Mononuclear cell (primary cell): ENCODE results near the gene GSTM2. TPM values are rescaled to one million over a fixed set of nuclear protein-coding genes. Genes with fewer than 3 reads are reported as not detected.
A peak's percentile ranks its signal among the peaks of the same experiment; 100 is the strongest.

Experiments
- H3K27me3 ChIP-seq: 2 replicates; pipeline ENCODE4 v1.6.0; 2011; ENCODE audit warnings: low read length, control low read depth; ENCODE audit not compliant: insufficient read depth
- H3K4me1 ChIP-seq: 2 replicates; pipeline ENCODE4 v1.5.1; 2011; ENCODE audit warnings: mild to moderate bottlenecking, low read length, control low read depth; ENCODE audit not compliant: insufficient read depth
- H3K4me3 ChIP-seq: 2 replicates; pipeline ENCODE4 v1.5.1; 2011; ENCODE audit warnings: mild to moderate bottlenecking, low read length, moderate library complexity
- H3K9me3 ChIP-seq: 2 replicates; pipeline ENCODE4 v1.5.1; 2011; ENCODE audit warnings: low read depth, mild to moderate bottlenecking, control low read depth, low read length
- total RNA-seq: library from RNA; depleted of rRNA; stranded (reverse); fragments of >200 nt; gene quantifications from one replicate; pipeline ENCODE4 v1.2.3, GENCODE V29; 2012

Gene GSTM2
- 16.1 TPM for total RNA-seq

DNA sequence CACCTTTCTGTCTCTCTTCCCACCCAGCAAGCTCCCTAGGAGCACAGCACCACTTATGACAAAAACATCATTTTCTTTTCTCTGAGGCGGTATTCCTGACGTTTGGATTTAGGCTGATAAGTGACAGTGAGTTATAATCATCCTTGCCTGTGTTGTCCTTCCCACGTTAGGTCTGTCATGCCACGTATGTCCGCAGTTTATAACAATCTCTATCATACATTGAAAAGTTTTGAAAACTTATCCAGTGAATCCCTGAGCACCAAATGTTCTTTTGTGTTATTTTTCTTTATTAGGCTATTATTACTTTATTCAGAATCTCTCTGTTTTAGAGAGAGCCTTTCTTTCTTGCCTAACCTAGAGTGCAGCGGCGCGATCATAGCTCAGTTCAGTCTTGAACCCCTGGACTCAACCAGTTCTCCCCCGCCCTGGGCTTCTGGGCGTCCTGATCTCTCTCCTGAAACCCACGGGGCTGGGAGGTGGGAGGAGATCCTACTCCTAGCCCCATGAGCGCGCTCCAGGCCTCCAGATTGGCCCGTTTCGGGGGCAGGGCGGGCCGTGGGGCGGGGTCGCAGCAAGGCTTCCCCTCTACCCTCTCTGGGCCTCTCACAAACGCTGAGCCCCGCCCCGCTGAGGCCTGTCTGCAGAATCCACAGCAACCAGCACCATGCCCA, at the start of gene GSTM2:
GSTM2 (plus strand) TSS at position 606 of the 671 bp plus-strand sequence; CDS start at position 665, 59 bp downstream.
- peaks cover 12% of the 10 kb centered on the region for H3K4me1 ChIP-seq
- no peaks in the 10 kb centered on the region for H3K9me3 ChIP-seq
- no peaks in the 10 kb centered on the region for H3K27me3 ChIP-seq
- H3K4me3 ChIP-seq, result no peak within 1 kb of the TSS

DNA sequence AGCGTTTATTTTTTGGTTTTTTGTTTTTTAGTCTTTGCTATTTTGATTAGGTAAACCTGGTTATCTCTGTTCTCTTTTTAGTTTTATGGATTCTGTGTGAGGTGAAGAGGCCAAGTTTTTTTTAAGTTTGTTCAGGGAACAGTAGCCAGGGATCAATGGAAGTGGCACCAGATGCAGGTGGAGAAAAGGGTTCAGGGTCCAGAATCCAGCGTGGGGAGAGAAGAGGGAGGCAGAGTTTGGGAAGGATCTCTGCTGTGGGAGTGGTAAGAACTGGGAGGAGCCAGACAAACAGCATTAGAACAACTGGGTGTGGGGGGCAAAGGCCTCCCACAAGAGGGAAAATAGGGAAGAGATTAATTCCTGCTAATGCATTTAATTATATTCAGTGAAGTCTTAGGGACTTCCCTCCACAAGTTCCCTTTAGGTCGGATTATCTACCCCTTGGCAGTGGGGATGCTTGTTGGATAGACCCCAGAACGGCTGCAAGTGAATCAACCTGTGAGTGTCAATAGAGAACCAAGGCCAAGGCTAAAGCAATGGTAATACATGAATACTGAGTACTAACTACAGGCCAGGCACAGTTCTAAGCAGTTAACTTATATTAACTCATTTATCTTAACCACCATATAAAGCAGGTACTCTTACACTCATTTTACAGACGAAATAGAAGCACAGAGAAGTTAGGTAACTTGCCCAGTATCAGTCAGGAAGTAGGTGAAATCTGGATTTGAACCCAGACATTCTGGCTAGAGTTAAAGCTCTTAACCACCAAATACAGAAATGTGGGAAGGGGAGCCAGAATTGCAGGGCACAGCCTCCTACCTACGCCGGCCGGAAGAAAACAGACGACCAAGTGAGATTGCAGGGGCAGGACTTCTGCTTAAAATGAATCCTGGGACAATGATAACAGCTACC, 48.9 kb upstream of the GSTM2 start:
- Histone ChIP-seq H3K27me3 (no peaks in the 10 kb centered on the region), H3K9me3 (no peaks in the 10 kb centered on the region), H3K4me1 (peaks cover 87% of the 10 kb centered on the region), H3K4me3 (peak overlapping the region; percentile 61)

DNA sequence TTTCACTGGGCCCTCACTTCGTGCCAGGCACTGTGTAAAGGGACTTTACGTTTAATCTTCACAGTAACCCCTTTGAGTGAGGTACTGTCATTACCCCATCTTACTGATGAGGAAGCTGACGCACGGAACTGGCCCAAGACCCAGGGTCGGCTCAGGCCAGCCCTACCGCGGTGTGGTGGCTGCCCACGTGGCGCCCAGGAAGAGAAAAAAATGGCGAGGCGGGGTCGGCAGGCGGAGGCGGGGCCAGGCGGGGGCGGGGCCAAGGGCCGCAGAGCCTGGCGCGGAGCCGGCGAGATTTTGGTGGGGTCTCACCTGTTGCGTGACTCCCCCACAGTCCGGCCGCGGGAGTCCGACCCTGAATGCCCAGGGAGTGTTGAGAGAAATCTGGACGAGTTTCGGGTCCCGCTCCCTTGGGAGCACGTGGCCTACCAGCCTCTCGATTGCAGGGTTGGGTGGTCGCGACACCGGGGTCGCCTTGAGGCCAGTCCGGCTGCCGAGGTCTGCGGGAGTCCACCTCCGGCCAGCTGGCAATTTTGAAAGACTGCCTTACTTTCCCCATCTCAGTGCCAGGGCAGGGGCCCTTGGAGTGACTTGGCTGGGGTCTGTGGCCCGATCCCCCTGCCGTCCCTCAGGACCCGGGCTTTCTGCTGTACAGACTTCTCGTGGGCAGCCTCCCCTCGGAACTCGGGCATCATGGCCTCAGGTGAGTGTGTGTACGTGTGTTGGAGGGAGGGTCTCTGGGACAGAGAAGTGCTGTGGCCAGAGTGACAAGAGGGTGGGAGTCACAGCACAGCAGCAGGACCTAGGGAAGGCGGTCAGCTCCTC, 48.1 kb upstream of the GSTM2 start, which contains the start of the genes AMPD2 and GNAT2:
AMPD2 (plus strand) TSS at position 262 of the 825 bp plus-strand sequence. CDS start 1,339 bp downstream, outside the sequence.
GNAT2 (minus strand) TSS at position 41 of the 825 bp plus-strand sequence. CDS start 6,746 bp downstream, outside the sequence.
- Histone ChIP-seq H3K9me3 (no peaks in the 10 kb centered on the region), H3K27me3 (no peaks in the 10 kb centered on the region), H3K4me1 (peaks cover 87% of the 10 kb centered on the region), H3K4me3 (peak within 1 kb of the TSS; percentile 61)

DNA sequence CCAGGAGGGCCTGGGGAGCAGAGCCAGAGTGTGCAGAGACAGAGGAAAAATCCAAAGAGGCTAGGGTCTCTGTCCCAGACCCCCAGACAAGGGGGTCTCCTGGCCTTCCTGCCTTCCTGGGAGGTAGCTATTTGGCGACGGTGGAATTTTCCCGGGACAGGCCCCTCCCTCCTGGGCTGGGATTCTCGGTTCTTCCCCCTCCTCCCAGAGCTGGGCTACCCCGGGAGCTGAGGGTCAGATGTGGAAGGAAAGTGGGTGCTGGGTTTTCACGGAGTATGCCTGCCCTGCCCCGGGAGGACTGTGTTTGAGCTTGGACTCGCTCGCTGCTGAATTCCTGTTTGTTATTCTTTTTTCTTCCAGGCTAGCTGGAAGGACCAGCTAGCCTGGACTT, 47.5 kb upstream of the GSTM2 start:
- Histone ChIP-seq H3K4me3 (peak overlapping the region; percentile 61), H3K4me1 (peaks cover 83% of the 10 kb centered on the region)

DNA sequence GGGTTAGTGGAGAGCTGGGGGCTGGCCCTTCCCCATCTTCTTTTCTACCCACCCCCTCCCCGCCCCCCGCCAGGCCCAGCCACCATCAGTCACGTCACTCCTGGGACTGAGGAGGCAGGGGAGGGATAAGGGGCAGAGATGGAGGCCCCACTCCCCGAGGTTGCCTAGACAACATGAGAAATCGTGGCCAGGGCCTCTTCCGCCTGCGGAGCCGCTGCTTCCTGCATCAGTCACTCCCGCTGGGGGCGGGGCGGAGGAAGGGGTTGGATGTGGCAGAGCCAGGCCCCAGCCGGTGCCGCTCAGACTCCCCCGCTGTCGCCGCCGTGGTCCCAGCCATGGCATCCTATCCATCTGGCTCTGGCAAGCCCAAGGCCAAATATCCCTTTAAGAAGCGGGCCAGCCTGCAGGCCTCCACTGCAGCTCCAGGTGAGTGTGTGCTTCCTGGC, 47.0 kb upstream of the GSTM2 start:
- Histone ChIP-seq H3K27me3 (no peaks in the 10 kb centered on the region), H3K4me3 (peak overlapping the region; percentile 61), H3K9me3 (no peaks in the 10 kb centered on the region), H3K4me1 (peaks cover 79% of the 10 kb centered on the region)

More for the DNA sequence above, 47.5 kb upstream of the GSTM2 start:
- no peaks in the 10 kb centered on the region for H3K9me3 ChIP-seq
- H3K27me3 ChIP-seq, result no peaks in the 10 kb centered on the region

DNA sequence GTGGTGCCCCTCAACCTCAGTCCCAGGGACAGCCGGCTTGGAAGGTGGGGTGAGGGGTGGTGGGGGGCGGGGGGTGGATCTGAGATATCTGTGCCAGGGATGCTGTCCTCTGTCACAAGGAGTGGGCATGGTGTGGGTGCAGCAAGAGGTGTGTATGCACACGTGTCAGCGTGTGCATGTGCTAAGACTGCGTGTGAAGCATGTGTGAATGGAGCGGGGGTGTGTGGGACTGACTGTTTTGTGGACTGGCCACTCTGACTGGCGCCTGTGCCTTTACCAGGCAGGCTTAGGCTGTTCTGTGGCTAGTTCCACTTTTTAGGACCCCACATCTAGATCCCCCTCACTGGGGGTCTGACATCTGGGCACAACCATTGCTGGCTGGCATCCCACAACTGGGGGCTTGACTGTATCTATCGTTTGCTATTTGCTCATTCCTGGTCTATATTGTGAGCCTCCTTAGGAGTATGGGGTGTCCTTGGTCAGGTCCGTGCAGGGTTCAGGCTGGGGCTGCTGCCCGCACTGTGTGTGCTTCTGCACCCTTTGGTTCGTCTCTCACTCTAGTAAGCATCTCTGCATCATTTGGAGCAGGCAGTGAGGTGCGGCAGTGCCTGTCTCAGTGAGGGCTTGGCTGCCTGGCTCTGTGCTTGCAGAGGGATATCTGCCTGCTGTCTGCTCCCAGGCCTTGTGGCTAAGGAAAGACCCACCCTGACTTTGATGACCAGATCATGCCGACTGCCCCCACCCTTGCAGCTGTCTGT, 46.3 kb upstream of the GSTM2 start:
- peaks cover 72% of the 10 kb centered on the region for H3K4me1 ChIP-seq
- no peaks in the 10 kb centered on the region for H3K9me3 ChIP-seq
- H3K4me3 ChIP-seq, result peak overlapping the region; percentile 61
- H3K27me3 ChIP-seq, result no peaks in the 10 kb centered on the region

DNA sequence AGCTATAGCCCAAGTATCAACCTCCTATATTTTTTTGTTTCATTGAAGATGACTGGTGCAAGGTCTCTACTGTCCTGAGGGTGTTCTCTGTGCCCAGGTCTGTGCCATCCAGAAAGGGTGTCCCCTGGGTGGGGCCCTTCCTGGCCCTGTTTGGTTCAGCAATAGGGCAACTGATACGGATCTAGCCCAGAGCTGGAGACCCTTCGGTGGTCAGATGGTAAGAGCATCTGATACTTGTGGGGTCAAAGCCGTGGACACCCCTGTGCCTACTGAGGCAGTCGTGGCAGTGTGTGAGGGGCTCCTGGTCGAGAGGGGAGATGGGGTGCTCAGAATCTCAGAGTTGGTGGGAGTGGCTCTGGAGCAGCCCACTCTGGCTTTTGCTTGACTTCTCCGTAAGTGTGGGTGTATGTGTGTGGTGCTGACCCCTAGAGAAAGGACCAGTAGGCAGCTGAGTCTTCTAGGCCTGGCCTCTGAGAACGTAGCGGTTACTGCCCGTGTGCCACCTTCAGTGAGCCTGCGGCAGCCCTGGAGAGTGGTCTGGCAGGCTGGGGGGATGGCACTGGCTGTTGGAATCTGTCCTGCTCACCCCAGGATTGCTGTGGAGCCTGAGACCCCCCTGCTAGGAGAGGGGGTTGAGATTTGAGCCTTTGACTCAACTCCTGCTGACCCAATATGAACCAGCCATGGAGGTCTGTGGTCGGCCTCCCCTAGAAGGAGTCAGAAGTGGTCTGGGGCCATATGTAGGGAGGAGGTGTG, 45.5 kb upstream of the GSTM2 start:
- Histone ChIP-seq H3K4me3 (peak overlapping the region; percentile 61), H3K27me3 (no peaks in the 10 kb centered on the region), H3K4me1 (peaks cover 64% of the 10 kb centered on the region), H3K9me3 (no peaks in the 10 kb centered on the region)

DNA sequence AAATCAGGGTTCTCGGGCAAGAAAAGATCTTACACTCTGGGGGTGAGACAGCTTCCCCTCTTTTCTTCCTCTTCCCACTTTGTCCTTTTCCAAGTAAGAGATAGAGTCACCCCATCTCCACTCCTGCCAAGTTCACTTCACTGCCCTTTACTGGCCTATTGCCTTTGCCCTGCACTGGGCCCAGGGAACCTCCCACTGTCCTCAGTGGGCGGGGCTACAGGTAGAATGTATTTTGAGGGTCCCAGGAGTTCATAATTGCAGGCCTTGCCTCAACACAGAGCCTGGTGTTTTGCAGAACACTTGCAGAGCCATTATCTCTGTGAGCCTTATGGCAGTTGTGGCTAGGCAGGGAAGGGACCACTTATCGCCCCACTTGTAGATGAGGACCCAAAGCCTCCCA, 45.0 kb upstream of the GSTM2 start:
- H3K9me3 ChIP-seq, result no peaks in the 10 kb centered on the region
- H3K4me1 ChIP-seq, result peaks cover 59% of the 10 kb centered on the region
- H3K4me3 ChIP-seq, result no peak overlapping the region
- no peaks in the 10 kb centered on the region for H3K27me3 ChIP-seq

DNA sequence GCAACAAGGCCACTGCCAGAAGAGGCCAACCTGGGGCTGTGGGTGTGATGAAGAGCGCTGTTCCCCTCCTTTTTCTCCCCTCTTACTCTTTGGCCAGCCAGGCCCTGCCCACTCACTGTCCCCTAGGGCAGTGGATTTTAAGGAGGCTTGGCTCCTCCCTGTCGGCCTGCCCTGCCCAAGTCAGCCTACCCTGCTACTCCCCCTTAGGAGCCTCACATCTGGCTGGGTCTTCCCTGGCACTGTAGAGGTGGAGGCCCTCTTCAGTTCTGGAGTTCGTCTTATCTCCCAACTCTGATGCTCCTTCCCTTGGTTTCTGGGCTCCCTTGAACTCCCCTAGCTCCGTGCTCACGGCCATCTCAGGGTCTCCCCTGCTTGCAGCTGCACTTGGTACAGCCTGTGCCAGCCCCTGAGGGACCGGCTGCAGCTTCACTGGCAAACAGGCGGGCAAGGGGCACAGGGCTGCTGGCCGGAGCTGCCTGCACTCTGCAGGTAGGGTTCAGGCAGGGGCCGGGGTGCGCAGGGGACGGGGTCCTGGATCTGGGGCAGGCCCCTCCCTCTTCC, 44.2 kb upstream of the GSTM2 start:
- H3K4me1 ChIP-seq, result peaks cover 53% of the 10 kb centered on the region
- H3K9me3 ChIP-seq, result no peaks in the 10 kb centered on the region
- no peak overlapping the region for H3K4me3 ChIP-seq

DNA sequence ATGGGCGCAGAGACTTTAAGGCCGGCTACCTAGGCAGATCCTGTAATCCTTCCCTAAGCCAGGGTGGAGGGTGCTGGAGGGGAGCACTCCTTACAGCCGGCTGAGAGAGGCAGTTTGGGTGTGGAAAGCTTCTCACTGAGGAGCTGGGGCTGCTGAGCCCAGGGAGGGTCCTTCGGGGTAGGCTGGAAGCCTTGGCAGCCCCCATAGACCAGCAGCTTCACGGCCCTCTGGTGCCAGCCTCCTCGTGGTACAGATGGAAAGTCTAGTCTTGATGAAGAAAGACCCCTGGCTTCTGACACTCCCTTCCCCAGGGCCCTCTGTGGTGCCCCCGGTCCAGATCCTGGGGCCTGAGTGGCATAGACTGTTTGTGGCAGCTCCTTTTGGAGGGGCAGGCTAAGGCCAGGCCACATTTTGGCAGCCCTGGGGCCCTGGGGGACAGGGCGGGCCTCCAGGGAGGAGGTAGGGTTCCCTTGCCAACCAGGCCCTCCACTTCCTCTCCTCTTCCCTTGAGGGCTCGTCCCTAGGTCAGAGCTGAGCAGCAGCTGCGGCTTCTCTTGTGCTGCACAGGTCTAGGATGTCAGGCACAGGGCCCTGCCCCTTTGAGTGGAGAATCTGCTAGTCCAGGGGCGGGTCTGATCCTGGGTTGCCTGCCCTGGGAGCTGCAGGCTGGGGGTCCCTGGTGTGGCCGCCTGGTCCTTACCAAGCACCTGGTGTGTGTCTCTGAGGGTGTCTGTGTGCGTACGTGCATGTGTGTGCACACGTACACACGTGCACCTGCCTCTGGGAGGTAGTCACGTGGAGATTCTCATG, 43.5 kb upstream of the GSTM2 start:
- Histone ChIP-seq H3K9me3 (no peaks in the 10 kb centered on the region), H3K4me1 (peaks cover 46% of the 10 kb centered on the region), H3K27me3 (no peaks in the 10 kb centered on the region), H3K4me3 (no peak overlapping the region)

More for the DNA sequence above, 44.2 kb upstream of the GSTM2 start:
- no peaks in the 10 kb centered on the region for H3K27me3 ChIP-seq

DNA sequence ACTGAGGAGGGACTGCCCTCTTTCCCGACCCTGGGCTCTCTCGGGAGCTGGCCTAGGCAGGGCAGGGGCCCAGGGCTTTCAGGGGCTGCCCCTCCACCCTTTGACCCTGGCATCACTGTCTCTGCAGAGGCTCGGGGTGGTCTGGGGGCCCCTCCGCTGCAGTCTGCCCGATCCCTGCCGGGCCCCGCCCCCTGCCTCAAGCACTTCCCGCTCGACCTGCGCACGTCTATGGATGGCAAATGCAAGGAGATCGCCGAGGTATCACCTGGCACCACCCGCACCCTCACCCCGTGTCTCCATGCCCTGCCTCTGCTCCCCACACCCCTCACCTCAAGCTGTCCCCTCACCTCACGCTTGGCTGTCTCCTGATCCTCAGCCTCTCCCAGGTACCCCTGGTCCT, 42.7 kb upstream of the GSTM2 start:
- H3K4me3 ChIP-seq, result no peak overlapping the region
- no peaks in the 10 kb centered on the region for H3K27me3 ChIP-seq
- H3K4me1 ChIP-seq, result peaks cover 40% of the 10 kb centered on the region
- no peaks in the 10 kb centered on the region for H3K9me3 ChIP-seq

DNA sequence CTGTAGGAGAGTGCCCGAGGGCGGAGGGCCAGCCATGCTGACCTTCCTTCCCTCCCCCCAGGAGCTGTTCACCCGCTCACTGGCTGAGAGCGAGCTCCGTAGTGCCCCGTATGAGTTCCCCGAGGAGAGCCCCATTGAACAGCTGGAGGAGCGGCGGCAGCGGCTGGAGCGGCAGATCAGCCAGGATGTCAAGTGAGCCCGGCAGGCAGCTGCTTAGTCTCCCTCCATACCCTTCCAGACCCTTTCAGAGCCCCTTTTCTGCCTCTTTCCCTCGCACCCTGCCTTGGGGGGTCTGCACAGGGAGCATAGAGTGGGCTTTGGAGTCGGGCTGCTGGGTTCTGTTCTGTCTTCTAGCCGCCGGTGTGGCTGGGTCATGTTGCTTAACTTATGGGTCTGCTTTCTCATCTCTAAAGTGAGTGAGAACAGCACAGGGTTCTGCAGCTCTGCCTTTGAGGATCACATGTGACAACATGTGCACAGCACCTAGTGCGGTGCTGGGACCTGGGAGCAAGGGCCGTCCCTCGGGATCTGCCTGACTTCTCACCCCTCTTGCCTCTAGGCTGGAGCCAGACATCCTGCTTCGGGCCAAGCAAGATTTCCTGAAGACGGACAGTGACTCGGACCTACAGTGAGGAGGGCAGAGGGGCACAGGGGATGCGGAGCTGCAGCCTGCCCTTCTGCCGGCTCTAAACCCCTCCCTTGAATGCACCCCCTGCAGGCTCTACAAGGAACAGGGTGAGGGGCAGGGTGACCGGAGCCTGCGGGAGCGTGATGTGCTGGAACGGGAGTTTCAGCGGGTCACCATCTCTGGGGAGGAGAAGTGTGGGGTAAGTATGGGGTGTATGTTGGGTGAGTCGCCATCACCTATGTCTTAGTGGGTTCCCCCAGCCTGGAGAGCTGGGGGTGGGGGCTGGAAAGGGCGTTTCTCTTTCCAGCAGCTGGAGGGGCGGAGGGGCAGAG, 42.0 kb upstream of the GSTM2 start:
- no peaks in the 10 kb centered on the region for H3K27me3 ChIP-seq
- H3K4me1 ChIP-seq, result peaks cover 36% of the 10 kb centered on the region
- no peaks in the 10 kb centered on the region for H3K9me3 ChIP-seq
- H3K4me3 ChIP-seq, result no peak overlapping the region
